Fibroblast of lung (primary cell): ENCODE data around the gene SLC6A9. TPM values are rescaled to one million over a fixed set of nuclear protein-coding genes. Genes with fewer than 3 reads are reported as not detected.
A peak's percentile ranks its signal among the peaks of the same experiment; 100 is the strongest.

ENCODE experiments used
- DNase-seq, 2 donors: peaks; one replicate each; pipeline versions ENCODE4 v3.0.0 to v3.0.0-alpha.2; 2010; ENCODE audit warnings: low read depth in 2 of 2
- H2AFZ ChIP-seq: 2 replicates; pipeline ENCODE4 v1.5.1; 2012; ENCODE audit warnings: low read length, control low read depth, inconsistent platforms
- H3K27ac ChIP-seq: 2 replicates; pipeline ENCODE4 v1.5.1; 2011; ENCODE audit warnings: low read length, control low read depth; ENCODE audit not compliant: insufficient read depth
- H3K27me3 ChIP-seq: 2 replicates; pipeline ENCODE4 v1.5.1; 2011; ENCODE audit warnings: mild to moderate bottlenecking, low read length; ENCODE audit not compliant: control insufficient read depth, insufficient read depth
- H3K36me3 ChIP-seq: 2 replicates; pipeline ENCODE4 v1.5.1; 2011; ENCODE audit warnings: low read length; ENCODE audit not compliant: control insufficient read depth, insufficient read depth
- H3K4me1 ChIP-seq: 2 replicates; pipeline ENCODE4 v1.5.1; 2011; ENCODE audit warnings: low read length; ENCODE audit not compliant: control insufficient read depth, insufficient read depth; ENCODE audit errors: extremely low read depth
- H3K4me2 ChIP-seq: 2 replicates; pipeline ENCODE4 v1.5.1; 2011; ENCODE audit warnings: low read length, control low read depth; ENCODE audit not compliant: insufficient read depth; ENCODE audit errors: extremely low read depth
- H3K4me3 ChIP-seq, 4 experiments: fragments of 200-600 bp in 1 of 4; sonication (generic) in 1 of 4; replicated peaks in 1 of 4; 2 replicates each; pipeline ENCODE4 v1.5.1; 2011 to 2016; ENCODE audit warnings: low read length in 4 of 4, low read depth in 3 of 4, mild to moderate bottlenecking in 3 of 4, control low read depth in 2 of 4, inconsistent platforms in 1 of 4, mixed read lengths in 1 of 4; ENCODE audit not compliant: insufficient read depth in 1 of 4; ENCODE audit errors: control extremely low read depth in 1 of 4
- H3K79me2 ChIP-seq: 2 replicates; pipeline ENCODE4 v1.5.1; 2012; ENCODE audit warnings: mild to moderate bottlenecking, low read length, inconsistent platforms; ENCODE audit not compliant: control insufficient read depth, insufficient read depth
- H3K9ac ChIP-seq: 2 replicates; pipeline ENCODE4 v1.5.1; 2011; ENCODE audit warnings: mild to moderate bottlenecking, low read length, control low read depth; ENCODE audit not compliant: insufficient read depth
- H3K9me3 ChIP-seq: 2 replicates; pipeline ENCODE4 v1.5.1; 2012; ENCODE audit warnings: low read depth, low read length; ENCODE audit not compliant: control insufficient read depth, insufficient read depth
- H4K20me1 ChIP-seq: 2 replicates; pipeline ENCODE4 v1.5.1; 2011; ENCODE audit warnings: low read length; ENCODE audit not compliant: control insufficient read depth, insufficient read depth; ENCODE audit errors: extremely low read depth
- CTCF ChIP-seq, 2 donors: IDR thresholded peaks in 1 of 2; conservative IDR thresholded peaks in 1 of 2; 1 replicate in 1 of 2; 2 replicates in 1 of 2; pipeline ENCODE4 v1.5.1; 2011 to 2012; ENCODE audit warnings: low read length in 2 of 2, control low read depth in 1 of 2, inconsistent platforms in 1 of 2, low read depth in 1 of 2, mild to moderate bottlenecking in 1 of 2
- EZH2 ChIP-seq: IDR thresholded peaks from 2 replicates; pipeline ENCODE4 v1.5.1; 2012; ENCODE audit warnings: low read length, control low read depth, mild to moderate bottlenecking; ENCODE audit errors: missing control alignments
- polyA plus RNA-seq, 2 donors: library from polyadenylated mRNA; depleted of rRNA in 1 of 2; stranded (reverse) in 1 of 2; unstranded in 1 of 2; fragments of >200 nt; gene quantifications; 2 replicates each; pipeline ENCODE4 v1.2.1, GENCODE V29; 2011 to 2012; ENCODE audit warnings: missing spikeins in 1 of 2
- total RNA-seq: library from RNA; depleted of rRNA; stranded (reverse); fragments of >200 nt; gene quantifications from 2 replicates; pipeline ENCODE4 v1.2.1, GENCODE V29; 2014

The SLC6A9 gene
- total and polyA plus RNA-seq, 2 donors (not counting 1 experiment from before 2014, with no cell fraction given): 3.4 to 19.5 TPM

DNA sequence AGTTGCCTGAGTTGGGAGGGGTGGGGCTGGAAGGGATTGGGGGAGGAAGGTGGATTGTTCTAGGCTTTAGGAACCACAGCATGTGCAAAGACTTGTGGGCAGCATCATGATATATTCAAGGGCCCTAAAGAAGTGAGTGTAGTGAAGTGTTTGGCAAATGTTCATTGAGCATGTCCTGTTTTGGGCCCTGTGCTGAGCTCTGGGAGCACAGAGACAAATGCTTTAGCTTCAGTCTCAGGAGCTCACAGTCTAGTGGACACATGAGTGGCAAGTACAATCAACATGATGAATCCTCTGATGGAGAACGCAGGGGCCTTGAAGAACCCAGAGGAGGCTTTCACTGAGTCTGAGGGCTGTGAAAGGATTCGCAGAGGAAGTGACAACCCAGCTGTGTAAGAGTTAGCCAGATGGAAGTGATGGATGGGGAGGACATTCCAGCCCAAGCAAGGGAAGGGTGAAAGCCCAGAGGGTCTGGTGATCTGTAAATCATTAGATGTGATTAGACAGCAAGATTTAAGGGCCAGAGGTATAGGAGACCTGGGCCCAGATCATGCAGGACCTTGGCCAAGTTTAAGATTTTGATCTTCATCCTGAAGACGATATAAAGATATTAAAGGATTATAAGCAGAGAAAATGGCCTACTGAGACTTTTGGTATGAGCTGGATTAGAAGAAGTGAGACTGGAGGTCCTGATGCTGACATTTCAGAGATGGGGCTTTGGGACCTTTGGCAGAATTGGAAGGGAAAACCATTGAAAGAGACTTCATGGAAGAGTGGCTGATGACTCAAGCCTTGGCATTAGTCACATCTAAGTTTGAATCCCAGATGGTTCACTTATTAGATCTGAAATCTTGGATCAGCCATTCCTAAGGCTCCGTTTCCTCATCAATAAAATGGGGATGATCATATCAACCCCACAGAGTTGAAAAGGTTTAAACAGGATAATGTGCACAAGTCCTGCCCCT is 80.0 kb downstream of the SLC6A9 start:
- Histone ChIP-seq H4K20me1 (no peaks in the 10 kb centered on the region), H3K27ac (no peak overlapping the region), H3K36me3 (peaks cover 2% of the 10 kb centered on the region), H3K9ac (no peak overlapping the region), H3K27me3 (no peaks in the 10 kb centered on the region), H2AFZ (no peak overlapping the region), H3K4me1 (no peaks in the 10 kb centered on the region), H3K9me3 (no peaks in the 10 kb centered on the region), H3K4me2 (no peak overlapping the region), H3K79me2 (peaks cover 19% of the 10 kb centered on the region), H3K4me3 (no peak overlapping the region)
- DNase-seq: no peak
- TF ChIP-seq EZH2 (no peak), CTCF (conservative IDR thresholded peaks at IDR 0.05 in 1 of 2, IDR thresholded peaks at IDR 0.05 in 1 of 2; ENCODE audit: low read depth in 1 of 2, low read length in 2 of 2) (no peak)

DNA sequence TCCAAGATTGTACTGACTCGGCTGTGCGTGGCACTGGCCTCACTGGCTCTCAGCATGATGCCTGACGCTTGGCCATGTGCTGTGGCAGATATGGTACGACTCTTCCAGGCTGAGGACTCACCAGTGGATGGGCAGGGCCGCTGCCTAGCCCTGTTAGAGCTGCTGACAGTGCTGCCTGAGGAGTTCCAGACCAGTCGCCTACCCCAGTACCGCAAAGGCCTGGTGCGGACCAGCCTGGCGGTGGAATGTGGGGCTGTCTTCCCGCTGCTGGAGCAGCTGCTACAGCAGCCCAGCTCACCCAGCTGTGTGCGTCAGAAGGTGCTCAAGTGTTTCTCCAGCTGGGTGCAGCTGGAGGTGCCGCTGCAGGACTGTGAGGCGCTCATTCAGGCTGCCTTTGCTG is 81.6 kb downstream of the SLC6A9 start:
- H3K4me3 ChIP-seq: no peak overlapping the region
- no peaks in the 10 kb centered on the region for H3K27me3 ChIP-seq
- H3K4me1 ChIP-seq: peaks cover 3% of the 10 kb centered on the region
- H2AFZ ChIP-seq: no peak overlapping the region
- no peak overlapping the region for H3K27ac ChIP-seq
- H3K79me2 ChIP-seq: peaks cover 19% of the 10 kb centered on the region
- no peaks in the 10 kb centered on the region for H3K9me3 ChIP-seq
- H3K36me3 ChIP-seq: peaks cover 2% of the 10 kb centered on the region
- no peak for DNase-seq
- H4K20me1 ChIP-seq: no peaks in the 10 kb centered on the region
- no peak overlapping the region for H3K4me2 ChIP-seq
- H3K9ac ChIP-seq: no peak overlapping the region
- no peak for TF ChIP-seq EZH2
- TF ChIP-seq CTCF (conservative IDR thresholded peaks at IDR 0.05 in 1 of 2, IDR thresholded peaks at IDR 0.05 in 1 of 2; ENCODE audit: low read depth in 1 of 2, low read length in 2 of 2): no peak

GRCh38 chr1:43947874-43948437 is 83.3 kb downstream of the SLC6A9 start:
- Histone ChIP-seq H3K79me2 (peaks cover 18% of the 10 kb centered on the region), H3K4me1 (peaks cover 3% of the 10 kb centered on the region), H3K4me2 (peak overlapping the region; percentile 95), H3K9me3 (no peaks in the 10 kb centered on the region), H3K36me3 (peaks cover 2% of the 10 kb centered on the region), H4K20me1 (no peaks in the 10 kb centered on the region), H2AFZ (no peak overlapping the region), H3K27ac (no peak overlapping the region), H3K4me3 (peak overlapping the region; percentile 56 to 96 (median 79)), H3K27me3 (no peaks in the 10 kb centered on the region), H3K9ac (peak overlapping the region; percentile 99)
- no peak for DNase-seq
- TF ChIP-seq CTCF (conservative IDR thresholded peaks at IDR 0.05 in 1 of 2, IDR thresholded peaks at IDR 0.05 in 1 of 2; ENCODE audit: low read depth in 1 of 2, low read length in 2 of 2) (no peak), EZH2 (no peak)
